22Rv1 (cell line): ENCODE results near the gene CAMTA1.

Experiments used
- ZFX ChIP-seq: fragments of 450-650 bp; IDR thresholded peaks from 2 replicates; pipeline ENCODE4 v1.6.1; 2017; ENCODE audit warnings: antibody characterized with exemption, borderline replicate concordance
- TF ChIP-seq, protein P1 (sequence below): fragments of 450-650 bp; IDR thresholded peaks from 2 replicates; pipeline ENCODE4 v1.5.1; 2017; ENCODE audit warnings: mild to moderate bottlenecking

DNA sequence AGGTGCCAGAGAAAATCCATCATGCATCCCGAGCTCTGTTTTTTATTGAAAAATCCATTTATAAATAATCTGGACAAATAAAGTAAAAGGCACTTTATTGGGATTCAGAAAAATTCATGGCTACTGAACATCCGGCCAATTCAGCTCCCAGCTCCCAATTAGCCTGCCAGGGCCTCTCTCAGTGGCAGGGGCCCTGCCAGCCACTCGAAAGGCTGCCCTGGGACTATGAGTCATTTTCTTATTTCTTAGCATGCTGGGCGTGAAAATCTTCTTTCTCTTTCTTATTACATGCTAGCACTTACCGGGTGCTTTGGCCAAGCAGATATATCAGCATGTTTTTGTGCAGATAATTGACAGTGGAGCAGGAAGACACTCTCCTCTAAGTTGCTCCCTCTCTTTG is 283.3 kb downstream of the CAMTA1 start:
- TF ChIP-seq, protein P1, sequence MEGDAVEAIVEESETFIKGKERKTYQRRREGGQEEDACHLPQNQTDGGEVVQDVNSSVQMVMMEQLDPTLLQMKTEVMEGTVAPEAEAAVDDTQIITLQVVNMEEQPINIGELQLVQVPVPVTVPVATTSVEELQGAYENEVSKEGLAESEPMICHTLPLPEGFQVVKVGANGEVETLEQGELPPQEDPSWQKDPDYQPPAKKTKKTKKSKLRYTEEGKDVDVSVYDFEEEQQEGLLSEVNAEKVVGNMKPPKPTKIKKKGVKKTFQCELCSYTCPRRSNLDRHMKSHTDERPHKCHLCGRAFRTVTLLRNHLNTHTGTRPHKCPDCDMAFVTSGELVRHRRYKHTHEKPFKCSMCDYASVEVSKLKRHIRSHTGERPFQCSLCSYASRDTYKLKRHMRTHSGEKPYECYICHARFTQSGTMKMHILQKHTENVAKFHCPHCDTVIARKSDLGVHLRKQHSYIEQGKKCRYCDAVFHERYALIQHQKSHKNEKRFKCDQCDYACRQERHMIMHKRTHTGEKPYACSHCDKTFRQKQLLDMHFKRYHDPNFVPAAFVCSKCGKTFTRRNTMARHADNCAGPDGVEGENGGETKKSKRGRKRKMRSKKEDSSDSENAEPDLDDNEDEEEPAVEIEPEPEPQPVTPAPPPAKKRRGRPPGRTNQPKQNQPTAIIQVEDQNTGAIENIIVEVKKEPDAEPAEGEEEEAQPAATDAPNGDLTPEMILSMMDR = no peak
- no peak for TF ChIP-seq ZFX
